HFFc6 (cell line): ENCODE measurements around the gene CDH23. TPM values are rescaled to one million over a fixed set of nuclear protein-coding genes. Genes with fewer than 3 reads are reported as not detected.

Source experiments
- DNase-seq: peaks from one replicate; pipeline ENCODE4 v3.0.0-alpha.2; 2018
- H3K27ac Mint-ChIP-seq: 2 replicates; pipeline ENCODE4 v1.8.0; 2020; ENCODE audit warnings: mild to moderate bottlenecking, mixed read lengths
- H3K27me3 Mint-ChIP-seq: 2 replicates; pipeline ENCODE4 v1.8.0; 2021; ENCODE audit warnings: mild to moderate bottlenecking, moderate library complexity, mixed read lengths; ENCODE audit not compliant: insufficient read depth
- H3K36me3 Mint-ChIP-seq: 2 replicates; pipeline ENCODE4 v1.8.0; 2021; ENCODE audit warnings: low read depth, mixed read lengths
- H3K4me1 Mint-ChIP-seq: 2 replicates; pipeline ENCODE4 v1.8.0; 2020; ENCODE audit warnings: low read depth, mixed read lengths
- H3K4me3 Mint-ChIP-seq: 2 replicates; pipeline ENCODE4 v1.8.0; 2020; ENCODE audit warnings: mild to moderate bottlenecking, moderate library complexity, mixed read lengths
- H3K9me3 Mint-ChIP-seq: 2 replicates; pipeline ENCODE4 v1.8.0; 2020; ENCODE audit warnings: mild to moderate bottlenecking, mixed read lengths
- CTCF ChIP-seq: fragments of 200-600 bp; sonication (generic); IDR thresholded peaks from 2 replicates; pipeline ENCODE4 v1.5.0; 2021; ENCODE audit warnings: antibody characterized with exemption, mild to moderate bottlenecking
- total RNA-seq, 6 experiments: library from RNA; stranded (reverse); fragmentation: NEBNext Ultra II Directional; extraction: Animal tissue kit (Norgen Biotek cat#: 25700); gene quantifications; 2 replicates in 1 of 6; 3 replicates in 5 of 6; pipeline ENCODE4 v1.2.3, GENCODE V29; 2021

Gene CDH23
- total RNA-seq, 6 experiments from 2014 or later = 0.02 to 0.11 (median 0.04) TPM; not detected in 2

DNA sequence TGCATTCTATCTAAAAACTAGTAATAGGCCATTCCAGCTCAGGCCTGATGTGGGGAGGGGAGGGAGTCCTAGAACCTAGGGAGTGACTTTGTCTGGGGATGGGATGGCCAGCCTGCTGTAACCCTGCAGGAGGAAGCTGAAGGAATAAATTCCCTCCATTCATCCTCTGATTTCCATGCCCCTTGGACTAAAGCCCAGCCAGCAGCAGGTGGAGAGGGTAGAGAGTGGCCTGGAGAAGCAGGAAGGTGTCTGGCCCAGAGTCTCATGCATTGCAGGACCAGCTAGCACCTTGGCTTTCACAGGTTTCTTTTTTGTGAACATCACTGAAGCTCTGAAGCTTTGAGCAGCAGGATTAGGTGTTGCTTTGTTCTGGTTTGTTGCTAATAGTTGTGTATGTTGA lies 32.8 kb upstream of the CDH23 start:
- peaks cover 6% of the 10 kb centered on the region for H3K27me3 Mint-ChIP-seq
- no peaks in the 10 kb centered on the region for H3K9me3 Mint-ChIP-seq
- H3K27ac Mint-ChIP-seq = peak overlapping the region; percentile 75; the same call in 1 of the 2 replicates
- peak overlapping the region; percentile 50; the same call in 1 of the 2 replicates for H3K4me3 Mint-ChIP-seq
- no peaks in the 10 kb centered on the region for H3K36me3 Mint-ChIP-seq
- no peak for DNase-seq
- peaks cover 31% of the 10 kb centered on the region for H3K4me1 Mint-ChIP-seq
- TF ChIP-seq CTCF = no peak

DNA sequence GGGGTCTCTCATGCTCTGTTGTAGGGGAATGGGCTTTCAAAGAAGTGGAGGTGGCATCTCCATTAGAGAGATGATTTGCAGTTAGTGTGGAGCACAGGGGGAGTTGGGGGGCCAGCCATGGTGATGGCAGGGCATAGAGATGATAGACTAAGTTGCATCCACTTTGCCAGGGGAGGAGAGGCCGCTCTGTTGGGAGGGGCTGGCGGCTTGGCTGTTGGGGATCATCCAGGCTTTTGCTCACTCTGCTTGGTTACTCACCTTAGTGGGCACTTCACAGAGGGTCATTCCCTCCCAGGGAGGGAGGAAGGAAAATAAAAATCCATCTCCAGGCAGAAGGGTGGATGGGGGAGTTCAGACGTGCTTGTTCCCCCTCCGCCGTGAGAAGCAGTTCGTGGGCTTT lies 31.4 kb upstream of the CDH23 start:
- H3K9me3 Mint-ChIP-seq = no peaks in the 10 kb centered on the region
- peaks cover 31% of the 10 kb centered on the region for H3K4me1 Mint-ChIP-seq
- no peaks in the 10 kb centered on the region for H3K36me3 Mint-ChIP-seq
- DNase-seq = no peak
- no peak for TF ChIP-seq CTCF
- 0 out of 2 replicates have a peak overlapping the region, but pooled peaks have one; percentile 75 for H3K27ac Mint-ChIP-seq
- peaks cover 5% of the 10 kb centered on the region for H3K27me3 Mint-ChIP-seq
- H3K4me3 Mint-ChIP-seq = no peak overlapping the region

DNA sequence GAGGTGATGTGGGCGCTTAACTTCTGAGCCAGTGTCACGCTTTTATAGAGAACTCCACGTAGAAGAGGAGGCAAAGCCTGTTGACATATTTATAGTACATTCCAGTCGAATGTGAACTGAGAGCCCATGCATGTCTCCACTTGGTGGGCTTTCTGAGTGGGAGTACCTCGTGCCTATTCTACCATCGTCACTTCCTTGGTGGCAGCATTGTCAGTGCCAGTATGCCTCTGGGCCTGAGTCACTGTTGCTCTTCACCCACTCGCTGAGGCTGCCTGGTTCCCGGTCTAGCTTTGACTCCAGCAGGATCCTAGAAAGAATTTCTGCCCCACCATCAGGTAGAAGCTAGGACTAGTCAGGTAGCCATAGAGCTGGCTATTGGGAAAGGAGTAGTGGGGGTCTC lies 30.0 kb upstream of the CDH23 start:
- Mint-ChIP-seq H3K27me3 (peaks cover 14% of the 10 kb centered on the region), H3K4me3 (no peak overlapping the region), H3K4me1 (peaks cover 31% of the 10 kb centered on the region), H3K36me3 (no peaks in the 10 kb centered on the region), H3K9me3 (no peaks in the 10 kb centered on the region), H3K27ac (no peak overlapping the region)
- no peak for TF ChIP-seq CTCF
- no peak for DNase-seq

DNA sequence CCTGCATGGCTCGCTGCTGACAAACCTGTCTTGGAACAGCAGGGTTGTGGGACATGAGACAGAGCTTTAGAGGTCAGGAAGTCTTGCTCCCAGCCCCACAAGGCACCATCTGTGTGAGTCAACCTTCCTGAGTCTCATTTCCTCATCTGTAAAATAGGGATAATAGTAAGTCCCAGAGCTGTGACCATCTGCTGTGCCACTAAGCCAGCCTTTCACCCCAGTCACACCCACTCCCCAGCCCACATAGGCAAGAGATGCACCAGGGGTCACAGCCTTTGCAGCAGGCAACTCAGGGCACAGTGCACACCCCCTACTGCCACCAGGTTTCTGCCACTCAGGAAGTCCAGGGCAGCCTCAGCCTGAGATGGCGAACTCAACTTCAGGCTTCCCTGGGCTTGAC lies 29.4 kb upstream of the CDH23 start:
- DNase-seq = no peak
- H3K27ac Mint-ChIP-seq = no peak overlapping the region
- H3K36me3 Mint-ChIP-seq = no peaks in the 10 kb centered on the region
- H3K4me1 Mint-ChIP-seq = peaks cover 31% of the 10 kb centered on the region
- H3K27me3 Mint-ChIP-seq = peaks cover 18% of the 10 kb centered on the region
- H3K9me3 Mint-ChIP-seq = no peaks in the 10 kb centered on the region
- no peak overlapping the region for H3K4me3 Mint-ChIP-seq
- TF ChIP-seq CTCF = no peak

DNA sequence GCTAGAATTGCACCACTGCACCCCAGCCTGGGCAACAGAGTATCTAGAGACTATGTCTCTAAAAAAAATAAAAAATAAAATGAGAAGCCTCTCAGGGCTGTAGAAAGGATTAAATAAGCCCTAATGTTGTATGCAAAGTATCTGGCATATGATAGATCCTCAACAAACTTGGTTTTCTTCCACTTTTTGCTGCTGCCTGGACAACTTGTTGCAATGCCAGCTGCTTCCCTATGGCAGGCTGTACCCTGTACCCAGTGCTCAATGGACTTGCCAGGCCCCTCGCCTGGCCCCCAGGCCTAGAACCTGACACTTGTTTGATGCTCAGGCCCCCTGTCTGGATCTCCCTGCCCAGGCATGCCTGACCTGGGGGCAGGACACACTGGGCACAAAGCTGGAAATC lies 28.5 kb upstream of the CDH23 start:
- Mint-ChIP-seq H3K27ac (no peak overlapping the region), H3K36me3 (no peaks in the 10 kb centered on the region), H3K4me1 (peaks cover 31% of the 10 kb centered on the region), H3K4me3 (no peak overlapping the region), H3K27me3 (peaks cover 19% of the 10 kb centered on the region), H3K9me3 (no peaks in the 10 kb centered on the region)
- TF ChIP-seq CTCF = no peak
- no peak for DNase-seq

DNA sequence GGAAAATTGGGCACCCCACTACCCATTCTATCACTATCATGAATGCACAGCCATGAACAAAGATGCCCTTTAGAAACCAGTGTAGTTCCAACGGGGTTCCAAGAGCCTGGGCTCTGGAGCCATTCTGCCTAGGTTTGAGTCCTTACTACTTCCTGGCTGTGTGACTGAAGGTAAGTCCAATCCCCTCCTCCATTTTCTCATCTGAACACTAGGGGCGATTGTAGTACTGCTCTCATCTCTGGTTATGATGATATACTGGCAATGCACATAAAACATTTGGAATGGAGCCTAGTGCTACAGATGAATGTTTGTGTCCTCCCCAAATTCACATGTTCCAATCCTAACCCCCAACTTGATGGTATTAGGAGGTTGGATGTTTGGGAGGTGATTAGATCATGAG lies 28.1 kb upstream of the CDH23 start:
- 0 out of 2 replicates have a peak, but pooled peaks have one; percentile 10 for TF ChIP-seq CTCF
- Mint-ChIP-seq H3K36me3 (no peaks in the 10 kb centered on the region), H3K9me3 (no peaks in the 10 kb centered on the region), H3K4me1 (peaks cover 31% of the 10 kb centered on the region), H3K27me3 (peaks cover 19% of the 10 kb centered on the region), H3K4me3 (no peak overlapping the region), H3K27ac (no peak overlapping the region)
- DNase-seq = no peak
